GM12891 (cell line): ENCODE results near the gene AGPAT4.

Experiments
- POLR2A ChIP-seq: IDR thresholded peaks from 2 replicates; pipeline ENCODE4 v1.6.1; 2011; ENCODE audit warnings: low read depth, low read length, control low read depth
- POLR2AphosphoS5 ChIP-seq: IDR thresholded peaks from 2 replicates; pipeline ENCODE4 v1.6.1; 2011; ENCODE audit warnings: low read depth, low read length, control low read depth
- TAF1 ChIP-seq: IDR thresholded peaks from 2 replicates; pipeline ENCODE4 v1.6.1; 2011; ENCODE audit warnings: low read depth, low read length, control low read depth

DNA sequence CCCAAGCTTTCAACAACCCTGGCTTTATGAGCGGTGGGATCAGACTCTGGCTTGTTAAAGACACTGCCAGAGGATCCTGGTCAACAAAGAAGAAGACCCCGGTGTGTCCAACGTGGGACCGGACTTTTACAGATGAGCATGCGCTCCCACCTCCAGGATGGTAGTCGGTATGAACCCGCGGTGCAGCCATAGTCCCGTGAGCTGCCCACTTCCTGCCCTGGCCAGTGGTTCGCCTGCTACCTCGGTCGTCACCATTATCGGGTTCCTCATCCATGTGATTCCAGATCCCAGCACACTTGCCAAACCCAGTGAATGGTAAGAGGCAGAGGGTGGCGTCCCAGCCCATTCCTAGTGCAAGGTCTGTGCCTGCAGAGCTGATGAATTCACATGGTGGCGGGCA is 112.7 kb downstream of the AGPAT4 start:
- TF ChIP-seq TAF1 (no peak), POLR2A (no peak), POLR2AphosphoS5 (no peak)
